Activated T-cell treated with anti-CD3 and anti-CD28 coated beads, Interleukin-2, amount 50 U/mL, for 1 hour (primary cell): ENCODE measurements around the gene CNTN3.

ENCODE experiments used
- DNase-seq: peaks from one replicate; pipeline ENCODE4 v3.0.0-alpha.2; 2020

CNTN3 gene

GRCh38 chr3:74614107-74614967 is at the start of gene CNTN3:
TSS of gene CNTN3 (minus strand) at chr3:74614659. CDS start at chr3:74521112, 93,547 bp downstream.
- DNase-seq: no peak

DNA sequence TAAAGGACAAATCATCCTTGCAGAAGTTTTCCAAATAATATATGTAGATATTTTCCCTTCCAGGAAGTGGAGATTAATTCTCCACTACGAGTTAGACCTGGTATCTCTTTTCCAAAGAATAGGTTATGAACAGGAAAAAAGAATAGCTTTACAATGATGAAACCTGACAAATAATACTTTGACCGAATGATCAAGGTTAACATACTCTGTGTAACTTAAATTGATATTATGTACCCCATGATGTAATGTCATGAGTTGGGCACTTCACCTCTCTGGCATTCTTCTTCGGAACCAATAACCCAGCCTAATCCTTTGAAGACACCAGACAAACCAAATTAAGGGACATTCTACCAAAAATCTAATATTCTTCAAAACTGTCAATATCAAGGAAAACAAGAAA is 48.7 kb upstream of the CNTN3 start:
- DNase-seq: no peak

DNA sequence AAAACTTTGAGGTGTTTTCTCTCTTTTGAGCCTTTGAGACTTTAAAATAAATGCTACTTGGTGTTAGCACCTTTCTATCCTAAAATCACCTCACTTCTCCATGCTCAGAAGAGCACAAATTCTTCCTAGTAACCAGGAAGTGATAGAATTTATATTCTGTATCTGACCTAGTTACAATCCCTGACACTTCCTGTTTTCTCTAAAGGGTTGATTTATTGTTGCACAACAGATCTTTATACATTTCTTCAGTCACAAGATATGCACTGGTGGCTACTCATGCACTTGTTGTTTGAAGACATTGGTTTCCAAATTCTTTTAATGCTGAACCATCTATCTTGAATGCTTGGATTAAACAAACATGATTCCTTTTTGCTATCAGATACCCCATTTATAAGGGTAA is 47.2 kb upstream of the CNTN3 start:
- no peak for DNase-seq

DNA sequence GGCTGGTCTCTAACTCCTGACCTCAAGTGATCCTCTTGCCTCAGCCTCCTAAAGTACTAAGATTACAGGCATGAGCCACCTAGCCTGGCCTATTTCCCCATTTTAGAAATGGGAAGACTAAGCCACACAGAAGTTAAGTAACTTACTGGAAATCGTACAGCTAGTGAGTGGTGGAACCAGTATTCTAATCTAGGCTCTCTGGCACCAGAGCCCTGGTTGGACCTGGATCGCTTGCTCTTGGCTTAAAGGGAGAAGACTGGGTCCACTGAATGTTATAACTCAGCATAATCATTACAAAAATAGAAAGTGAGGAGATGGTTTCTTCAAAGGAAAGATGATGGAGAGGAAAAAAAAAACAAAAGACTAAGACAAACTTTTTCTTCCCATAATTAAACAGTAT is 37.4 kb upstream of the CNTN3 start:
- no peak for DNase-seq

- no peak for DNase-seq
Measured at GRCh38 chr3:74651292-74651691, 36.8 kb upstream of the CNTN3 start.

DNA sequence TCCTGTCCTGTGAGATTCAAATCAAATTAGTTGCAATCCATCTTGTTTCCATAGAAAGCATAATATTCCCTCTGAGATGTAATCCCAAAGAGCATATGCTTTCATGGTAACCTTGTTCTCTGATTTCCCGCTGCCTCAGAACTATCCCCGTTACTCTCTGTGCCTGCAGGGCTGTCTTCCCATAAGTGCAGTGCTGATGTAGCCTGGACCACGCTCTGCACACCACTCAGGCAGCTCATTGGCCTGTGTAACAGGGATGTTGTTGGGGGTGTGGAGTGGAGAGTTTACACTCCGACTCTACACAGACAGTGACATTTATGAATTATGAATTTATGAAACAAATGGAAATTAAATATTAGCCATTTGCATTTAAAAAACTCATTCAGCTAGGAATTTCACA is 33.6 kb upstream of the CNTN3 start:
- DNase-seq: no peak

DNA sequence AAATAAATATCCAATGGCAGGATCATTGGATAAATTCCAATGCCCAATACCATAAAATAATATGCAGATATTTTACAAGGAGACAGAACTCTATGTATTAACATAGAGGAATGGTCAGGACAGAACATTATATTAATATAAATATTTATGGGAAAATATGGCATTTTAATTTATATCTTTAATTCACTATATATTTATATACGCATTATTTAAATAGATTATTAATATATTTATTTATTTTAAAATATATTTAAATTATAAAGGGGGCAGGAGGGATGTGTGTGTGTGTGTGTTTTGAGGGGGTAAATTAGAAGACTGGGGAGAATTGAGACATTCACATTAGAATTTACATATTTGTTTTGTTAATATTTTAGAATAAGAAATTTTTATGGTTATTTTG is 31.6 kb upstream of the CNTN3 start:
- DNase-seq: no peak

DNA sequence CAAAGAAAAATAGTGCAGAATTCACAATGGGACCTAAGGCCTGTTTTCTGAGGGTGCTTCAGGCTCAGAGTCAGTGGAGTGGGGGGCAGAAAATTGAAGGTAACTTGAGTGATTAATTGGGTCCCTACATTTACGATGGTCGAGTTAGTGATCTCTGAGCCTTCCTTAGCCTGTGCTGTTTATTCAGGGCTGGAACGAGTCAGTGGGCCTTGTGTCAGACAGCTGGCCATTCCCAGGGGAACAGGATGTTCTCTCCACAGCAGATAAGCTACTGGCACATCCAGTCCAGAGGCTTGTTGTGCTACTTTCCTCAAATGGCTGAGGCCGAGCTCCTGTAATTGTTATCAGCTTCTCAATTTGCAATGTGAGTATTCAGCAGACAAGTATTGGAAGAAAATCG is 29.2 kb upstream of the CNTN3 start:
- no peak for DNase-seq

GRCh38 chr3:74642876-74643275 is 28.4 kb upstream of the CNTN3 start:
- no peak for DNase-seq

DNA sequence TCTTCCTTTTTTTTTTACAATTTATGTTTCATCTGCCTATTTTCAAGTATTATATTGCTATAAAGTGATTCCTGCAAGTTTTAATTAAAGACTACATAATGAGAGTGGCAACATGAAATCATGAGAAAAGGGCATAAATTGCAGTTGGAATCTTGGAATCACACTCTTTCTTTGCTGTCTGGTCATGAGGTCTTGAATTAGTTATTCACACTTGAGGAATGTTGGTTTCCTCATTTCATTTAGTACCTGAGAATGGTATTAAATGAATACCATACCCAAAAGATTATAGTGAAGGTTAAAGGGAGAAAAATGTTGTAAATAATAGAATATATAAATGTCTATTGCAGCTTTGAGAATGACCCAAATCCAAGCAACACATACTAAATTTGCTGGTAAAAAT is 25.8 kb upstream of the CNTN3 start:
- DNase-seq: no peak

DNA sequence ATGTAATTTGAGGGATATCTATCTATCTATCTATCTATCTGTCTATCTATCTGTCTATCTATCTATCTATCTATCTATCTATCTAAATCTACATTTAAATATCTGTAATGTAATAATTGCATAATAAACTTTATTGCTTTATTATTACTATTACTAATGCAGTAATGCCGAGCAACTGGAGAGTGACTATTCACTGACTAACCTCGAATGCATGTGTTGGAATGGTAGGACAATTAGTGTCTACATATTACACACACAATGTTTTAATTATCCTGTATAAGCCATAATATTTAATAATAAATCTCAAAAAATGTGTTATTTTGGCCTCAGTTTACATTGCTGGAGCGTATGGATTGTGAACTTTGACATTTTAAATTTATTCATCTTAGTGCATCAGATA is 25.2 kb upstream of the CNTN3 start:
- DNase-seq: no peak

DNA sequence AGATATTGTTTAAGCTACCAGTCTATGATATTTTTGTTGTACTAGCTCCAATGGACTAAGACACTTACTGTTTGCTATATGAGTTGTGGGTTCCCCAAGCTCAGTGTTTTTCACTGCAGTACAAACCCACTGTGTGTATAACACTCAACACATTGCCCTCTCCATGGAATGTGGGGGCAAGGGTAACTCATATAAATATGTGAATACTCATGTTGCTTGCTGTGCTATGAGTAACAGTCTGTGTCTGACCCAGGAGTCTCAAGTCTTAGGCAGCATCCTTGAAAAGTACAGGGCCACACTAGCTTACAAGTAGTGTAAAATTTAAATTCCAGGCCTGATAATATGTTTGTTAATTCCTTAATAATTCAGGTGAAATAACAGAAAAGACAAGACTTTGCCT is 22.5 kb upstream of the CNTN3 start:
- no peak for DNase-seq

DNA sequence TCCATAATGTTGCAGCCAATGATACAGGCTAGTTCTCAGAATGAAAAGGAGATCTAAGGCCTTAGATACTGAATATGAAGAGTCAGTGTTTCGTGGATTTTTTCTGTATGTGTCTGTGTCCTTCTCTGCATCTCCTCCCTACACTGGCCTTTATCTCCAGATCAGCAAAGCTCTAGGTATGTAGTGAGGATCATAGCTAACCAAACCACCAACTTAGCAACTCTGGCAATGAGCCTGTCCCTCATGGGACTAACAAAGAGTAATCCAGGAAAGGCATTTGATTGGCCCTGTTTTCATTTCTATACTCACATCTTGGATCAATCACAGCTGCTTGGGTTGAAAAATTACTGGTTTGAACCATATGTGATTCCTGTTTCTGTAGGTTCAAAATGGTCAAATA is 18.6 kb upstream of the CNTN3 start:
- DNase-seq: no peak

- no peak for DNase-seq
Measured at GRCh38 chr3:74631351-74632140, 17.1 kb upstream of the CNTN3 start.

DNA sequence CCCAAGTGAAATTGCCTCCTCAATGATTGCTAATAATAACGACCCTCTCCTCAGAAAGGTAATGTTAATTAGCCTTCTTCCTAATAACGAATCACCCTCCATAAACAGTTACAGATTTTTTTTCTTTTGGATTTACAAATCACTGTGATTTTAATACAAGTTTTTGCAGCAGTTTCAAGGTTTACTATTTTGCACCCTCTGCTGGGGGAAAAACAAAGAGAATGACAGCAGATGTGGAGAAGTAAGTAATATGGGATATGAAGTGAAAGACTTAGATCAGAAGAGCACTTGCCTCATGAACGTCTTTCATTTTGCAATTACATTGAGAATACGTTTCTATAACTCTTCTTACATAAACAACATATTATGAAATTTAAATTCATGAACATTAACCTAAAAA is 16.1 kb upstream of the CNTN3 start:
- DNase-seq: no peak

DNA sequence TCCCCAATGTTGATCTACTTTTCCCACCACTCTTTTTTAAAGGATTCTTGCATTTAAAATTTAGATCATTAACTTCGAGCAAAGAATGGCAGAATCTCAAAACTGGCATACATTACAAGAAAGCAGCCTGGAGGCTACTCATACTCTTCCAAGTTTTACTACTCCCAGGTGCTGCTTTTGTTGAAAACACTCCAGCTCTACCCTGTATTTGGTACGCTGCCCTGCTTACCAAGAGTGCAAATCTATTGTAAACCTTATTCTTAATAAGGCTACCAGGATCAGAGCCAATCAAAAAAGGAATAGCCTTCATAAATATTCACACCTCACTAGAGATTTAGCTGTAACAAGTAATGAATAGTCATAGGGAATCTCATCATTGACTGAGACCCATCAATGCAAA is 11.6 kb upstream of the CNTN3 start:
- DNase-seq: no peak

DNA sequence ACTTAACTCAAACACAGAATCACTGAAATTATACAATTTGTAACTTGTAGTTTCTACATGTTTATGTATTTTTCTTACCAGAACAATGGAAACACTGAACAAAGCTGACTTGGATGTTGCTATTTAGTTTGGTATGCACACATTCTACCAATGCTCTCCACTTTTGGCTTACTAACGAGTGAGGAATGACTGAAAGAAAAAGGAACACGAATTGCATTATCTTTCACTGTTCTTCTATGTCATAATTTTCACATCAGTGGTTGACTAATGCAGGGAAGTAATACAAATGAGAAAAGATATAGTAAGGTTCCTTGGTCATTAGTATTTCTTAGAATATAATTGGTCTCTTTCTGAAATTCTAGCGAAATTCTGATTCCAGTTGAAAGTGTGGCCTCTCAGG is 9.8 kb upstream of the CNTN3 start:
- DNase-seq: no peak

GRCh38 chr3:74623261-74623836 is 8.9 kb upstream of the CNTN3 start:
- DNase-seq: no peak

GRCh38 chr3:74621581-74621980 is 7.1 kb upstream of the CNTN3 start:
- no peak for DNase-seq

GRCh38 chr3:74617776-74618175 is 3.3 kb upstream of the CNTN3 start:
- no peak for DNase-seq

- no peak for DNase-seq
Measured at GRCh38 chr3:74613521-74614106, 845 bp downstream of the CNTN3 start.

GRCh38 chr3:74613060-74613459 is 1.4 kb downstream of the CNTN3 start:
- DNase-seq: no peak

GRCh38 chr3:74611206-74611605 is 3.3 kb downstream of the CNTN3 start:
- DNase-seq: no peak

- DNase-seq: no peak
Measured at GRCh38 chr3:74607803-74608202, 6.7 kb downstream of the CNTN3 start.
